HG03558 (cell line): Measurements from ENCODE around the gene NEXN.

ENCODE experiments used
- ATAC-seq: cut with Tn5 transposase; IDR thresholded peaks from one replicate; pipeline ENCODE4 v1.9.1; 2021; ENCODE audit warnings: moderate number of reproducible peaks; ENCODE audit not compliant: unreplicated experiment; ENCODE audit errors: extremely low read depth

The NEXN gene

GRCh38 chr1:77888081-77888780 lies at the start of gene NEXN:
Gene NEXN, plus strand, starts transcription at chr1:77888624. Its CDS starts 27,483 bp downstream, at chr1:77916107.
- no peak for ATAC-seq

GRCh38 chr1:77841574-77841973 lies 46.9 kb upstream of the NEXN start:
- no peak for ATAC-seq

GRCh38 chr1:77845951-77846350 lies 42.5 kb upstream of the NEXN start:
- ATAC-seq: no peak

- ATAC-seq: no peak
These were observed 41.5 kb upstream of the NEXN start for GRCh38 chr1:77846966-77847365.

- no peak for ATAC-seq
These were observed 40.8 kb upstream of the NEXN start for GRCh38 chr1:77847621-77848080.

- no peak for ATAC-seq
These were observed 38.3 kb upstream of the NEXN start for GRCh38 chr1:77850082-77850481.

- no peak for ATAC-seq
These were observed 30.9 kb upstream of the NEXN start for GRCh38 chr1:77857552-77857951.

GRCh38 chr1:77858725-77859124 lies 29.7 kb upstream of the NEXN start:
- no peak for ATAC-seq

GRCh38 chr1:77859248-77859647 lies 29.2 kb upstream of the NEXN start:
- ATAC-seq: no peak

- no peak for ATAC-seq
These were observed 22.1 kb upstream of the NEXN start for GRCh38 chr1:77866296-77866695.

- ATAC-seq: no peak
These were observed 15.8 kb upstream of the NEXN start for GRCh38 chr1:77872645-77873044.

- no peak for ATAC-seq
These were observed 15.0 kb upstream of the NEXN start for GRCh38 chr1:77873461-77873860.

GRCh38 chr1:77874804-77875445 lies 13.5 kb upstream of the NEXN start:
- no peak for ATAC-seq

GRCh38 chr1:77876884-77877283 lies 11.5 kb upstream of the NEXN start:
- ATAC-seq: no peak

- ATAC-seq: no peak
These were observed 7.4 kb upstream of the NEXN start for GRCh38 chr1:77881061-77881460.

- no peak for ATAC-seq
These were observed 6.0 kb upstream of the NEXN start for GRCh38 chr1:77882411-77882810.

- no peak for ATAC-seq
These were observed 588 bp downstream of the NEXN start for GRCh38 chr1:77888781-77889642.

GRCh38 chr1:77889671-77890070 lies 1.2 kb downstream of the NEXN start:
- ATAC-seq: no peak

GRCh38 chr1:77891200-77891599 lies 2.8 kb downstream of the NEXN start:
- ATAC-seq: no peak

- no peak for ATAC-seq
These were observed 11.4 kb downstream of the NEXN start for GRCh38 chr1:77899647-77900320.
